HG03521 (cell line): ENCODE data around the gene BICRA.
"Not testable (repeated sequence)": the region's sequence is repeated elsewhere in the genome, so short reads cannot be mapped to it uniquely, and the experiment has no call there.

Experiments
- ATAC-seq: cut with Tn5 transposase; IDR thresholded peaks from one replicate; pipeline ENCODE4 v1.9.1; 2021; ENCODE audit warnings: mild to moderate bottlenecking, moderate library complexity; ENCODE audit not compliant: unreplicated experiment

The BICRA gene

DNA sequence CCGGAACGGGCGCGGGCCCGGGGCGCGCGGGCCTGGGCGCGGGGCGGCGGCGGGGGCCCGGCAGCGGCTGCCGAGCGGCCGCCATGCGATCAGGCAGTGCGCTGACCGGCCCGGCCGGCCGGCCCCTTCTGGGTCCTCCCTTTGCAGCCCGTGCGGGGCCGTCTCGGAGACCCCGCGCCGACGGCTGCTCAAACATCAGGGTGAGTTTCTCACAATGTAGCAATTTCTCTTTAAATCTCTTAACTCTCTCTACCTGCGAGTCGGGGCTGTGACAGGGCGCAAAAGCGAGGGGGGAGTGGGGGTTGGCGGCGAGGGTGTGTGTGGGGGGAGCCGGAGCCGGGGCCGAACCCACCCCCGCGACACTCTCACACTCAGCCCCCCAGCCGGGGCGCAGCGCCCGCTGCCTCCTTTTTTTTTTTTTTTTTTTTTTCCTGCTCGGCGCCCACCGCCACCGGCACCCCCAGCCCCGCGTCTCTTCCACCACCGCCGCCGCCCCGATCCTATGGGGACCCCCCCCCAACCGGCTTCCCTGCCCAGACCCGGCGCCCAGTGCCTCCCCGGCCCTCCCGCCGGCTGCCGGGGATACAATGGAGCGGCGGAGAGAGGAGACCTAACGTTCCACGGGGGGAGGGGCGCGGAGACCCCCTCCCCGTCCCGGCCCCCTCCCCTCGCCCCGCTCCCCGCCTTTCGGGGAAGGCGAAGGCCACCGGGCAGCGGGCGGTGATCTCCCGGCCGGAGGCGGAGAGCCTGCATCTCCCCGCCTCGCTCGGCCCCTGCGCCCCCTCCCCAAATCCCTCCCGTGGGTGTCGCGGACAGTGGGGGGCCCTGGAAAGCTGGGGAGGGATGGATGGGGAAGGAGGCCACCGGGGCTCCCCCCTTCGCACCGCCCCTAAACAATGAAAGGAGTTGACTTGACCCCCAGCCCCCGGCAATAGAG is at the start of gene BICRA:
BICRA (plus strand) TSS at position 166 of the 937 bp plus-strand sequence. CDS start 64,441 bp downstream, outside the sequence.
- ATAC-seq: peak; percentile 41

DNA sequence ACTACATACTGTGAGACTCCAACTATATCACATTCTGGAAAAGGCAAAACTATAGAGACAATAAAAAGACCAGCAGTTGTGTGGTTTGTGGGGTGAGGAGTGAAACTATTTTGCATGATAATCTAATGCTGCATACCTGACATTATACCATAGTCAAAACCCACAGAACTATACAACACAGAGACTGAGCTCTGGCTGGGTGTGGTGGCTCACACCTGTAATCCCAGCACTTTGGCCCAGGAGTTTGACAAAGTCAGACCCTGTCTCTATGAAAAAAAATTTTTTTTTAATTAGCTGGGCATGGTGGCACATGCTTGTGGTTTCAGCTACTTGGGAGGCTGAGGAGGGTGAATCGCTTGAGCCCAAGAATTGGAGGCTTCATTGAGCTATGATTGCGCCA is 47.9 kb upstream of the BICRA start:
- no peak for ATAC-seq

DNA sequence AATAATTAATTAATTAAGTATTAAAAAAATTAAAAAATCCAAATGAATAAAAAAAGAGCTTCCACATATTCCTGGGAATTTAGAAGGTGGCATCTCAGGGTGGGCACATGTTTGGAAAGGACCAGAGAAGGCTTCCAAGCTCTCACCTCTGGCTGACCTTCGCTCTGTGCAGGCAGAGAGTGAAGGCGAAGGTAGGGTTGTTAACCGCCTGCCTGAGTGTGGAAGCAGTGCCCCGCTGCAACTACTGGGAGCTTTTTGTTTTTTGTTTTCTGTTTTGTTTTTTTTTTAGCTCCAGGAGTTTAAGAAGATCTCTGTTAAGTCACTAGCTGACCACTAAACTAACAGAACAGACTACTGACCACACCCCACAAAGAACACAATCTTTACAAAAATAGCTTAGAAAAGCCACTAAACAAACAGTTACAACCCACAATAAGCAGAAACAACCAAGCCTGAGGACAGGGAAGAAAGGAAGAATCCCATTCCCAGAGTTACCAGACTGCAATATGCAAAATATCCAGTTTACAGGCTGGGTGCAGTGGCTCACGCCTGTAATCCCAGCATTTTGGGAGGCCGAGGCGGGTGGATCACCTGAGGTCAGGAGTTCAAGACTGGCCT is 47.4 kb upstream of the BICRA start:
- no peak for ATAC-seq

DNA sequence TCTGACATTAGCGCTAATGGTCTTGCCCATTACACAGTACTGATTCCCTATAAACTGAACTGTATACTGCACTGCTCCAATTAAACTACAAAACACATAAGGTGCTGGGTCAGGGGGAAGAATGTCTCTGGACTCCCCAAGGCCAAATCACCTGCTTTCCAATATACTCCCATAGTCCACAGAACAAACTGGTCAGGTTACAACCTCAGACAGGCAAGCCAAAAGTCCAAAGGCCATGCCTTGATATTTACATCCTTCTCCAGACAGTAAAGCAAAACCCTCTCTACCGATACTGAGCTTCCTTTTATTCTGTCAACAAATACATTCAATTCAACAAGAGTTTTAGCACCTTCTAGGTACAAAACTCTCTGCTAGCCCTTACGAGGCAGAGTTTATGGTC is 44.9 kb upstream of the BICRA start:
- no peak for ATAC-seq

DNA sequence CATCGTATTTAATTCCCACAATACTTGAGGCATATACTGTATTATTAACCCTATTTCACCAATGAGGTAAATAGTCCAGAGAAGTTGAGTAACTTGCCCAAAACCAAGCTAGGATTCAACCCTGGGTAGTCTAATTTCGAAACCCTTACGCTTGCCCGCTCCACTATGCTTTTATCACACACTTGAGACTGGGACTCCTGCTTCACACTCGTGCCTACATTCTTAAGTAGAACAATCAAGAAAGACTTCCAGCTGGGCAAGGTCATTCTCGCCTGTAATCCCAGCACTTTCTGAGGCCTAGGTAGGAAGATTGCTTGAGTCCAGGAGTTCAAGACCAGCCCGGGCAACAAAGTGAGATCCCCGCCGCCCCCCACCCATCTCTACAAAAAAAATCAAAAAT is 39.6 kb upstream of the BICRA start:
- ATAC-seq: no peak

DNA sequence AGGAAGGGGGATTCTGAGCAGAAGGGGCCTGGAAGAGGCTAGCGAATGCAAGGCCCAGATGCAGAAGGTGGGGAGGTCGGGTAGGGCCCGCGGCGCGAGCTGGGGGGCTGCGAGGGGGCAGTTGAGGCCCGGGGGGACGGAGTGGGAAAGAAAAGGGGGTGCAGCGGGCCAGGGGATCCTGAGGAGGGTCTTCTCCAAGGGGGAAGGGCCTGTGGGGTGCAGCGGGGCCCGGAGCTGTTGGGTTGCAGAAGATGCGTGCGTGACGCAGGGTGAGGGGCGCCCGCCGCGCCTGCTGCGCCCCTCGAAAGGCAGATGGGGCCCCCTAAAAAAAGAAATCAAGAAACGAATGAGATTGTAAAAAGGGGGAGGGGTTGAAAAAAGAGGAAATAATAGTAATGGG is 36.3 kb upstream of the BICRA start:
- no peak for ATAC-seq

DNA sequence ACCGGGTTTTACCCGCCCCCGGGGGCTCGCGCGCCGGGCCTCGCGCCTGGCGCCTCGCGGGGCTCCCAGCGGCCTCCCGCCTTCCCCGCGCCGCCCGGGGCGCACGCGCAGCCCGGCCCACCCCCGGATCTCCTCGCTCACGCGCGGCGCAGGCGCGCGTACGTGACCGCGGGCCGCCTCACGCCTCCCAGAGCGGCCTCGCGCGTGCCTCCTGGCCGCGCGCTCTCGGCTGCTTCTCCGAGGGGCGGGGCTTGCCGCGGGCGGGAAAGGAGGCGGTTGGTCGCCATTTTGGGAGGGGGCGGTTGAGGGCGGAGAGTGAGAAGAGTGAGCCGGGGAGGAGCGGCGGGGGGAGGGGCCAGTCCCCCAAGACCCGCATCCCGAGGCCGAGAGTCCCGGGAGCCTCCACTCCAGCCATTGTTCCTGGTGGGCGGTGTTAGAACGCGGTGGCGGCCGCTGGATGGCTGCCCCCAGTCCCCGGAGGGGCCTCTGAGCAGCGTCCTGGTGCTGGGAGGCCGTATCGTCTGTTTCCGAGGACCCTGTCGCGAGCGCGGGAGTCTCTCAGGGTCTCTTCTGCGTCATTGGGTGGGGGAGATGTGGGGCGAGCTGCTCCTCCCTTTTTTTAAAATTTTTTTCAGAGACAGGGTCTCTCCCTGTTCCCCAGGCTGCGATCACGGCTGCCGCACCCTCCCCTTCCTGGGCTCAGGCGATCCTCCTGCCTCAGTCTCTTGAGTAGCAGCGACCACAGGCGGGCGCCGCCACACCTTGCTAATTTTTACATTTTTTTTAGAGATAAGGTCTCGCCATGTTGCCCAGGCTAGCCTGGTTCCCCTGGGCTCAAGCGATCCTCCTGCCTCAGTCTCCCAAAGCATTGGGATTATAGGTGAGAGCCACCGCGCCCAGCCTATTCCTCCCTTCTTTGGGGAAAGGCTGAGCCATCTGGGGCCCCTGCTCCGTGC is 35.6 kb upstream of the BICRA start, which contains the start of gene ZNF541:
ZNF541 (minus strand) TSS at position 78 of the 956 bp plus-strand sequence. CDS start 17,292 bp downstream, outside the sequence.
- ATAC-seq: no peak

DNA sequence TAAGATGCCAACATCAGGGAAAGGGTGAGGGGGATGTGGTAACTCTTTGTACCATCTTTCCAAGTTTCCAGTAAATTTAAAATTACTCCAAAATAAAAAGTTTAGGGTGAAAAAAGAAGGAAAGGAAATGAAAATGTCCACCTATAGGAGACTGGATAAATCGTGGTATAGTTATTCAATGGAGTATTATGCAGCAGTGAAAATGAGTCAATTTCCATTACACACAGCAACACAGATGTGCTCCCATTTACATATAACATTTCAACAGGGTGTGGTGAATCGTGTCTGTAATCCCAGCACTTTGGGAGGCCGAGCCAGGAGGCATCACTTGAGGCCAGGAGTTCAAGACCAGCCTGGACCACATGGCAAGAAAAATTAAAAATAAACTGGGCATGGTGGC is 28.5 kb upstream of the BICRA start:
- no peak for ATAC-seq

DNA sequence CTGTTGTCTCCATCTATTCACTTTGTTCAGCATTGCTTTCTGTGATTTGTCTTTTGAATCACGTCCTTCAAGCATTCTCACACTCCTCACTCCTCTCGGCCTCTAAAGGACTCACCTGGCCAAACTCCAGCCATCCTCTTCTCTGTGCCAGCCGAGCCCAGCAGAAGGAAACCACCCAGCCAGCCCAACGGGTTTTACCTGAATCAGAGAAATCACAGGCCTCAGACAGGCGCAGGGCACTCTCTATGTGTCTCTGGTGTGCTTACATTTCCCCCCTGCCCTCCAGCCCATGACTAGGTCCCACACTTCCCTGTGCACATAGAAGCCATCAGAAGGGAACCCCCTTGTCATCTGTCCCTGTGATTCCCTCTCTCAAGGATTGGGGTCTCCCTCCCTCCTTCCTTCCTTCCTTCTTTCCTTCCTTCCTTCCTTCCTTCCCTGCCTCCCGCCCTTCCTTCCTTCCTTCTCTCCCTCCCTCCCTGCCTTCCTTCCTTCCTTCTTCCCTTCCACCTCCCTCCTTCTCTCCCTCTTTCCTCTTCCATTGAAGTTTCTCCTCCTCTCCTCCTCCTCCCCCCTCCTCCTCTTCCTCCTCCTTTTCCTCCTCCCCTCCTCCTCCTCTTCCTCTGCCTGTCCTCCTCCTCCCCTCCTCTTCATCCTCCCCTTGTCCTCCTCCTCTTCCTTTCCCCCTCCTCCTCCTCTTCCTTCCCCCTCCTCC is 27.2 kb upstream of the BICRA start:
- ATAC-seq: no peak

DNA sequence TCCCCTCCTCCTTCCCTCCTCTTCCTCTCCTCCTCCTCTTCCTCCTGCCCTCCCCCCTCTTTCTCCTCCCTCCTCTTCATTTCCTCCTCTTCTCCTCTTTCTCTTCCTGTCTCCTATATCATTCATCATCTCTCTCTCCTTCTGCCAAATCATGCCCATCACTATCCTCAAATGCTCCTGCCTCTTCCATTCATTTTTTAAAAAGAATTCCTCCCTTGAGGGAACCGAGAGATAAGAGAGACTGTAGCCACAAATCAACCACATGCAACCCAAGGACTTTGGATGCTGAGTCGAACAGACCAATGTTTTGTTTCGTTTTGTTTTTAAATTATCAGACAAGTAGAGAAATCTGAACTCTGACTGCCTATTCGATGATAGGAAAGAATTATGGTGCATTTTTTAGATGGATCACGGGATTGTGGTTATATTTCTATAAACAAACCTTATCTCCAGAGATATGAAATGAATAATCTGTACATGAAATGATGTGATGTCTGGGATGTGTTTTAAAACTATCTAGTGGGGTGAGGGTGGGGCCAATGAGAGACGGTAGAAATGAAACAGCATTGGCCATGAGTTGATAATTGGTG is 26.5 kb upstream of the BICRA start:
- ATAC-seq: no peak

DNA sequence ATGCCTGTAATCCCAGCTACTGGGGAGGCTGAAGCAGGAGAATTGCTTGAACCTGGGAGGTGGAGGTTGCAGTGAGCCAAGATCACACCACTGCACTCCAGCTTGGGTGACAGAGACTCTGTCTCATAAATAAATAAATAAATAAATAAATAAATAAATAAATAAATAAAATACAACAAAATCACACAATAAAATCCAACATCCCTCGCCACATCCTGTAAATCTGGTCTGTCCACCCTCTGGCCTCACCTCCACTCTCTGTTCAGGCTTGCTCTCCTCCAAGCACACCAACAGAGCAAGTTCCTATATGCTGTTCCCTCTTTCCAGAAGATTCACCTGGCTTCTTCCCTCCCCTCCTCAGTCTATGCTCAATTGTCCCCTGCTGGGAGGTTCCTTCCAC is 25.8 kb upstream of the BICRA start:
- not testable (repeated sequence) for ATAC-seq

DNA sequence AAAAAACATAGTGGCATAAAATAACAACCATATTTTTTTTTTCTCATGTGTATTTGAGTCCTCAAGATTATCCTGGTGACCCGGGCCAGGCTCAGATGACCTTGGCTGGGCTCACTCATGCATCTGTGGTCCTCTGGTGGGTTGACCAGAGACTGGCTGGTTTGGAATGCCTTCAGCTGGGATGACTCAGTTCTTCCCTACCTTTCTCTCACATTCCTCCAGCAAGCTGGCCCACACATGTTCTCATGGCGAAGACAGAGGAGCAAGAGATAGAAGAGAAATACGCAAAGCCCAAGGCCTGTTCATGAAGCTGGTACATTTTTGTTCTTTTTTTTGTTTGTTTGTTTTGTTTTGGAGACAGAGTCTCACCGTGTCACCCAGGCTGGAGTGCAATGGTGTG is 21.6 kb upstream of the BICRA start:
- ATAC-seq: no peak

DNA sequence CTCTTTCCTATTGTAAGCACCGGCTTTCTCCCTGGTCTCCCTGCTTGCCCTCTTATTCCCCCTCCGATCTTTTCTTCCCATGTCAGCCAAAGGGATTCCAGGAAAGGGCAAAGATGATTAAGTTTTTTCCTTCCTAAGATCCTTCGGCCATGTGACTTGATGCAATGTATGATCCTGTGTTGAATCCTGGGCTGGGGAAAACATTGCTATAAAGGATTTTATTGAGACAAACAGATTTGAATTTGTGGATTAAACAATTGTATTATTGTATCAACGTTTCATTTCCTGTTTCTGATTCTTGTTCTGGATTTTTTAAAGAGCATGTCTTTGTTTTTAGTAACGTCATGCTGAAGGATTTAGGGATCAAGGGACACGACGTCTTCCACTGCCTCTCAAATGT is 19.1 kb upstream of the BICRA start:
- ATAC-seq: no peak

DNA sequence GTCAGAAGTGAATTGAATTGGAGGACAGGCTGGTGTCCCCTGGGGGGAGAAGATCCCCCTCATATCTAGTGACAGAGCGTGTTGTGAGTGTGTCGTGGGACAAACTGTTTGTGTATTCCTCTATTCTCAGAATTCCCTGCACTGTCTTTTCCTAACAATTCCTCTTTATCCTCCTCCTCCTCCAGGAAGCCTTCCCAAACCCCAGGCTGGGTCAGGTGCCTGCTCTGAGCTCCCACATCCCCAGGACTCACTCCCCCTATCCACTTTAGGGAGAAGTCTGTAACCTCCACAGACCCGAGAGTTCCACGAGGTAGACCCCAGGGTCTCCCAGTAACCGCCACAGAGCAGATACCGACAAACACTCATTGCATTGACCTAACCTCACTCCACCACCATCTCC is 15.1 kb upstream of the BICRA start:
- no peak for ATAC-seq

DNA sequence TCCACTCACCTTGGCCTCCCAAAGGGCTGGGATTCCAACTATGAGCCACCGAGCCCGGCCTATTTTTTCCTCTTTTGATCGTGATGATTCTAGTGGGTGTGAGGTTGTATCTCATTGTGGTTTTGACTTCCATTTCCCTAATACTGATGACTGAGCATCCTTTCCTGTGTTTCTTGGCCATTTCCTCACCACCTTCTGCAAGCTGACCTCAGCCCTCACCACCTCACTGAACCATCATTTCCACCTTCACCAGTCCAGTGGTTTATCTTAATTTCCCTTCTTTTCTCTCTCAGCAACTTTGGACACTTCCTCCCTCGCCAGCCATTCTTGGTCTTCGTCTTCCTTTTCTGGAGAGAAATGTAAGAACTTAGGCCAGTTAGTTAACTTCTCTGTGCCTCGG is 13.0 kb upstream of the BICRA start:
- ATAC-seq: no peak

DNA sequence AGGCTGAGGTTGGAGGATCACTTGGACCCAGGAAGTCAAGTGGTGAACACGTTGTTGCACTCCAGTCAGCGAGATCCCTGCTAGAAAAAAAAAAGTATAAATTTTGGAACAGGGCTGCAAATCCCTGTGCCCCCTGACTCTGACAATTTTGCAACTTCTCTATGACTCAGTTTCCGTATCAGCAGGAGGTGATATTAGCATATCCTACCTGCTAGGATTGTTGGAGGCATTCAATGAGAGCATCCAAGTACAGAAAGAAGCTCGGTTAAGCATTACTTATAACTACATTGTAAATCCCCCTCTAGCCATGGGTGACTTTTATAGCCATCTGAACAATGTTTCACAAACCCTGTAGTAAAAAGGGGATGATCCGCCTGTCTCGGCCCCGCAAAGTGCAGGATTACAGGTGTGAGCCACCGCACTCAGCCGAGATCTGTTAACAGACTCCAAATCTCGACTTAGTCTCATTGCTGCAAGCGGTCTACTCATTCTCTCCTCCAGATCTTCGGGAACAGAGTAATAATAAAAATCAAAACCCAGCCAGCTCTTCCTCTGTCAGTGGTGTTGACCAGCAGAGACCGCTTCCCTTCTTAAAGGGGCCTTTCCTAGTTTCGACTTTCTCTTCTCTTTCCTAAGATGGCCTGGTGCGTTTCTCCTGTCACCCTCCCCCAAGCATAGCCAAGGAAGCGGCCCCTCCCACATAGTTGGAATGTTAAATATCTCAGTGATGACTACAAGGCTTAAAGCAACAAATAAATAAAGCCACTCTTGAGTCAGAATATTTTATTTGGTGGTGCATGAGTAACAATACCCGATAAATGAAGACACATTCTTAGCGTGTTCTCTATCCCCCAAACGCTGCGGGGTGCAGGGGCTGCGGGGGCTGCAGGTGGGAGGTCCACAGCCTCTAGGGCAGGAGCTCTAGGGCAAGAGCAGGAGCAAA is 10.3 kb upstream of the BICRA start:
- no peak for ATAC-seq

DNA sequence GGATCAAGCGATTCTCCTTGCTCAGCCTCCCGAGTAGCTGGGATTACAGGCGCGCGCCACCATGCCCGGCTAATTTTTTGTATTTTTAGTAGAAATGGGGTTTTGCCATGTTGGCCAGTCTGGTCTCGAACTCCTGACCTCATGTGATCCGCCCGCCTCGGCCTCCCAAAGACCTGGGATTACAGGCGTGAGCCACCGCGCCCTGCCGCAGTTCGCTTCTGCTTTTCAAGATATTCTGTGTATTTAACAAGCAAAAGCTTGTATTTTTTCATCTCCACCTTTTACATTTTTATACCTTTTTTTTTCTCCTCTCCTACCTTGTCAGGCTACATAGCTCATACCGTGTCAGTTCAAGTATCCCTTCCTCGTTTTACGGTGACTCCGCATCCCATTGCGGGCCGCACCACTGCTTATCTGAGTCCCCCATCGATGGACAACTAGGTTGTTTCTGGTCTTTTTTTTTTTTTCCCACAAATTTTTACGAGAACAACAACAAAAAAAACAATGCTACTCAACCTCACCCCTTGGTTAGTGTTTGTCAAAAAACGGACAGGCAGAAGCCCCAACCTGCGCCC is 9.2 kb upstream of the BICRA start:
- ATAC-seq: not testable (repeated sequence)
